ENCODE data around the gene SPAST.
"Not testable (repeated sequence)": the region's sequence is repeated elsewhere in the genome, so short reads cannot be mapped to it uniquely, and the experiment has no call there.

Gene SPAST

GRCh38 chr2:32063310-32064020 lies at the start of gene SPAST:
TSS of gene SPAST (plus strand) at chr2:32063556. CDS start at chr2:32063832, 276 bp downstream.
- DNase-seq = peak; percentile 96

- DNase-seq = not testable (repeated sequence)
Observed at GRCh38 chr2:32018789-32019482, 44.4 kb upstream of the SPAST start.

- DNase-seq = not testable (repeated sequence)
Observed at GRCh38 chr2:32034198-32034887, 29.0 kb upstream of the SPAST start.

- DNase-seq = peak; percentile 92
Observed at GRCh38 chr2:32039447-32040219, 23.7 kb upstream of the SPAST start, which contains the start of gene DPY30. TSS of gene DPY30 (minus strand) at chr2:32039805. CDS start at chr2:32039456, 349 bp downstream.

GRCh38 chr2:32043561-32043960 lies 19.8 kb upstream of the SPAST start:
- DNase-seq = no peak

- no peak for DNase-seq
Observed at GRCh38 chr2:32051836-32052439, 11.4 kb upstream of the SPAST start.

- not testable (repeated sequence) for DNase-seq
Observed at GRCh38 chr2:32054583-32054982, 8.8 kb upstream of the SPAST start.

GRCh38 chr2:32058130-32058529 lies 5.2 kb upstream of the SPAST start:
- no peak for DNase-seq

- no peak for DNase-seq
Observed at GRCh38 chr2:32060266-32060665, 3.1 kb upstream of the SPAST start.

- no peak for DNase-seq
Observed at GRCh38 chr2:32061430-32061829, 1.9 kb upstream of the SPAST start.

GRCh38 chr2:32061973-32062861 lies 1.1 kb upstream of the SPAST start:
- DNase-seq = no peak

GRCh38 chr2:32064021-32064601 lies 755 bp downstream of the SPAST start:
- DNase-seq = no peak

- DNase-seq = no peak
Observed at GRCh38 chr2:32064713-32065112, 1.4 kb downstream of the SPAST start.

GRCh38 chr2:32067549-32067948 lies 4.2 kb downstream of the SPAST start:
- no peak for DNase-seq

GRCh38 chr2:32074134-32074506 lies 10.8 kb downstream of the SPAST start:
- DNase-seq = no peak

- no peak for DNase-seq
Observed at GRCh38 chr2:32095671-32096070, 32.3 kb downstream of the SPAST start.

- DNase-seq = no peak
Observed at GRCh38 chr2:32108111-32108510, 44.8 kb downstream of the SPAST start.

GRCh38 chr2:32118055-32118454 lies 54.7 kb downstream of the SPAST start:
- DNase-seq = no peak

- DNase-seq = no peak
Observed at GRCh38 chr2:32119161-32119560, 55.8 kb downstream of the SPAST start.

GRCh38 chr2:32124660-32125059 lies 61.3 kb downstream of the SPAST start:
- no peak for DNase-seq

GRCh38 chr2:32128636-32129035 lies 65.3 kb downstream of the SPAST start:
- DNase-seq = no peak
